ENCODE measurements around the gene IDH3B.

- TF ChIP-seq POLR2A (IDR thresholded peaks at IDR 0.05; ENCODE audit: borderline replicate concordance, extremely low read depth, insufficient read depth, insufficient read length) (no peak), CTCF (IDR thresholded peaks at IDR 0.05 in 2 of 3, conservative IDR thresholded peaks at IDR 0.05 in 1 of 3; ENCODE audit: borderline replicate concordance in 1 of 3, insufficient read depth in 1 of 3, low read depth in 2 of 3, low read length in 2 of 3) (no peak), EGR1 (IDR thresholded peaks at IDR 0.05; ENCODE audit: low read depth) (no peak), ZNF274 (IDR thresholded peaks at IDR 0.05; ENCODE audit: low read depth, low read length) (no peak), YY1 (IDR thresholded peaks at IDR 0.05; ENCODE audit: extremely low read depth, insufficient replicate concordance, low read depth, low read length) (no peak), POLR2AphosphoS5 (IDR thresholded peaks at IDR 0.05; ENCODE audit: low read depth, low read length) (no peak)
Observed at GRCh38 chr20:2617099-2617714, 46.8 kb downstream of the IDH3B start.
